Ovary (tissue), 3 donors: ENCODE results near the gene PRR35.

Experiments
- CTCF ChIP-seq, 3 donors: fragments of 450-650 bp in 2 of 3; fragments of 200-600 bp in 1 of 3; IDR thresholded peaks; one replicate each; pipeline versions ENCODE4 v1.5.1 to v1.8.0; 2016 to 2022; ENCODE audit warnings: antibody characterized with exemption in 3 of 3, mild to moderate bottlenecking in 1 of 3
- POLR2A ChIP-seq: fragments of 450-650 bp; IDR thresholded peaks from one replicate; pipeline ENCODE4 v1.6.1; 2017; ENCODE audit warnings: antibody characterized with exemption, mild to moderate bottlenecking, moderate library complexity
- donor health status: DM: no; HTN: no; CAD: no.

GRCh38 chr16:544517-544916 lies 15.7 kb upstream of the PRR35 start:
- TF ChIP-seq CTCF (IDR thresholded peaks at IDR 0.05) (no peak), POLR2A (no peak)
